Activated CD8-positive, alpha-beta memory T cell treated with anti-CD3 and anti-CD28 coated beads for 48 hours (primary cell): ENCODE measurements around the gene PRSS22.

ENCODE experiments used
- DNase-seq, 3 experiments: peaks; one replicate each; pipeline ENCODE4 v3.0.0-alpha.2; 2020; ENCODE audit warnings: low read depth in 2 of 3, low spot score in 2 of 3

PRSS22 gene

GRCh38 chr16:2816751-2817339, 41.1 kb downstream of the PRSS22 start, which contains the start of gene PRSS21:
TSS of gene PRSS21 (plus strand) at chr16:2817237. CDS start at chr16:2817269, 32 bp downstream.
- peak in 1 of 3 experiments; percentile 24 for DNase-seq

- DNase-seq: no peak
These were observed 42.6 kb downstream of the PRSS22 start for GRCh38 chr16:2815299-2815771.

- DNase-seq: no peak
These were observed 43.2 kb downstream of the PRSS22 start for GRCh38 chr16:2814551-2815298.

- no peak for DNase-seq
These were observed 44.2 kb downstream of the PRSS22 start for GRCh38 chr16:2813771-2814221.

- no peak for DNase-seq
These were observed 46.1 kb downstream of the PRSS22 start for GRCh38 chr16:2811703-2812471.

- no peak for DNase-seq
These were observed 47.3 kb downstream of the PRSS22 start for GRCh38 chr16:2810651-2811050.

GRCh38 chr16:2809149-2809760, 48.7 kb downstream of the PRSS22 start:
- no peak for DNase-seq

- no peak for DNase-seq
These were observed 49.8 kb downstream of the PRSS22 start for GRCh38 chr16:2808181-2808580.

GRCh38 chr16:2806286-2806685, 51.7 kb downstream of the PRSS22 start:
- no peak for DNase-seq

- no peak for DNase-seq
These were observed 53.2 kb downstream of the PRSS22 start for GRCh38 chr16:2804728-2805127.

- DNase-seq: no peak
These were observed 54.3 kb downstream of the PRSS22 start for GRCh38 chr16:2803545-2804195.
